LNCaP clone FGC (cell line): Measurements from ENCODE around the gene CDC42EP1.
"Not testable (repeated sequence)": the region's sequence is repeated elsewhere in the genome, so short reads cannot be mapped to it uniquely, and the experiment has no call there.

Experiments used
- DNase-seq: peaks from one replicate; pipeline ENCODE4 v3.0.0-alpha.2; 2011; ENCODE audit warnings: low read depth
- H3K4me3 ChIP-seq: 2 replicates; pipeline ENCODE4 v1.5.1; 2011; ENCODE audit warnings: mild to moderate bottlenecking, low read depth, low read length, control low read depth
- TF ChIP-seq, protein P1 (sequence below): IDR thresholded peaks from 2 replicates; pipeline ENCODE4 v1.5.1; 2012; ENCODE audit warnings: mild to moderate bottlenecking; ENCODE audit not compliant: control insufficient read depth, insufficient read depth; ENCODE audit errors: extremely low read depth

Gene CDC42EP1

DNA sequence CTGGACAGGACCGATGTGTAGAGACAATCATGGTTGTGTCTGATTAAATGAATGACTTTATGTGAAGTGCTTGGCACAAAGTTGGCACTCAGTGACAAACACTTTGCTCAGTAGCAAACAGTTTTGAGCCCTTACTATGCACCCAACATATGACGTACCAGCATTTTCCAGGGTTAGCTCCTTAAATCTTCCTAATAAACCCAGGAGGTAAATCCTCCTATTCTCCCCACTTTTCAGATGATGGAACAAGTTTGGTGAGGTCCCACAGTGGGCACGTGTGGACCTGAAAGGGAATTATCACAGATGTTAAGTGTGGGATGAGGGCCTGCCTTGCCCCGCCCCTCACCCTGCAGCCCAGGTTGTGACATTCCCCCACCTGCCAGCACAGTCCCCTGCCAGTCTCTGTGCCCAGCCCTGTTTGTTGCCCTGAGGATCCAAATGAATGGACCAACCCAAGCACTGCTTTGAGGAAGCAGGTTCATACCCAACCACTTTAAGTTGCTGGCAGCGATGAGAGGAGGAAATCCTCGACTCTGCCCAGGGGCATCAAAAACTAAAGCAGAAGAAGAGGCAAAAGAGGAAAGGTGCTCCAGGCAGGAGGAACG, 34.4 kb upstream of the CDC42EP1 start:
- TF ChIP-seq, protein P1, sequence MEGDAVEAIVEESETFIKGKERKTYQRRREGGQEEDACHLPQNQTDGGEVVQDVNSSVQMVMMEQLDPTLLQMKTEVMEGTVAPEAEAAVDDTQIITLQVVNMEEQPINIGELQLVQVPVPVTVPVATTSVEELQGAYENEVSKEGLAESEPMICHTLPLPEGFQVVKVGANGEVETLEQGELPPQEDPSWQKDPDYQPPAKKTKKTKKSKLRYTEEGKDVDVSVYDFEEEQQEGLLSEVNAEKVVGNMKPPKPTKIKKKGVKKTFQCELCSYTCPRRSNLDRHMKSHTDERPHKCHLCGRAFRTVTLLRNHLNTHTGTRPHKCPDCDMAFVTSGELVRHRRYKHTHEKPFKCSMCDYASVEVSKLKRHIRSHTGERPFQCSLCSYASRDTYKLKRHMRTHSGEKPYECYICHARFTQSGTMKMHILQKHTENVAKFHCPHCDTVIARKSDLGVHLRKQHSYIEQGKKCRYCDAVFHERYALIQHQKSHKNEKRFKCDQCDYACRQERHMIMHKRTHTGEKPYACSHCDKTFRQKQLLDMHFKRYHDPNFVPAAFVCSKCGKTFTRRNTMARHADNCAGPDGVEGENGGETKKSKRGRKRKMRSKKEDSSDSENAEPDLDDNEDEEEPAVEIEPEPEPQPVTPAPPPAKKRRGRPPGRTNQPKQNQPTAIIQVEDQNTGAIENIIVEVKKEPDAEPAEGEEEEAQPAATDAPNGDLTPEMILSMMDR = no peak
- H3K4me3 ChIP-seq = no peak overlapping the region
- DNase-seq = no peak

DNA sequence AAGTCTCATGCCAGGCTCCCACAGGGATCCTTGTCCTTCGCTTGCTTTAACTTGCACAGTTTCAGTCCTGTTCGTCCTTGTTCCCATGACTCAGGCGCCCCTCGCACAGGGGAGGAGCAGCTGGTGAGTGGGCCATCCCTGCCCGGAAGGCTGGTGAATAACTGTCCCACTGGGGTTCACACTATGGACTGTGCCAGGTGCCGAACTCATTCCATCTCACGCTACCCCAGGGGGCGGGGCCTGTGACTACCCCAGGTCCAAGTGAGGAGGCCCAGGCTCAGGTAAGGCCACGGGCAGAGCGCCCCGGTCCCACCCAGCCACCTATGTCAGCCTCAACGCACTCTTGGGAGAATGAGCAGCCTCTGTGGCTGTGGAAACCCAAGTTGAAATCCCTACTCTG, 33.9 kb upstream of the CDC42EP1 start:
- H3K4me3 ChIP-seq = no peak overlapping the region

DNA sequence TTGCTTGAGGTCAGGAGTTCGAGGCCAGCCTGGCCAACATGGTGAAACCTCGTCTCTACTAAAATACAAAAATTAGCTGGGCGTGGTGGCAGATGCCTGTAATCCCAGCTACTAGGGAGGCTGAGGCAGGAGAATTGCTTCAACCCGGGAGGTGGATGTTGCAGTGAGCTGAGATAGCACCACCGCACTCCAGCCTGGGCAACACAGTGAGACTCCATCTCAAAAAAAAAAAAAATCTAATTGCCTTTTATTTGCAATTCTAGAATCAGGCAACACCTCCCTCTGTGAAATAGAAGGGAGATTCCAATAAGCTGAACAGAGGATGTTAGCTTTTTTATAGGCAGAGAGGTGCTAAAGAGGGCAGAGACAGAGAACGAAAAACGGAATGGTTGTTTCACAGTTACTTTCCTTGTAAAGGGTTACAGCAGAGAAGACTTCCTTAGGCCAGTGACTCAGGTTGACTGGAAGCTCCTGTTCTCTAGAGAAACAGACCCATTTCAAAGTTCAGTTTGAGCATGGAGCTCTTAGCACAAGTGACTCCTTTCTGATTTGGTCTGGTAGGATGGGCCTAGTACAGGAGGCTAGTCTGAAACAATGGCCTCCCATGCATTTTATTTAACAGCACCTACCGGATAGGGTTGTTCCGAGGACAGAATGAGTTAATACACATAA, 33.1 kb upstream of the CDC42EP1 start:
- not testable (repeated sequence) for DNase-seq, H3K4me3 ChIP-seq

More for the DNA sequence above, 33.9 kb upstream of the CDC42EP1 start:
- no peak for DNase-seq
- TF ChIP-seq, protein P1 = no peak

DNA sequence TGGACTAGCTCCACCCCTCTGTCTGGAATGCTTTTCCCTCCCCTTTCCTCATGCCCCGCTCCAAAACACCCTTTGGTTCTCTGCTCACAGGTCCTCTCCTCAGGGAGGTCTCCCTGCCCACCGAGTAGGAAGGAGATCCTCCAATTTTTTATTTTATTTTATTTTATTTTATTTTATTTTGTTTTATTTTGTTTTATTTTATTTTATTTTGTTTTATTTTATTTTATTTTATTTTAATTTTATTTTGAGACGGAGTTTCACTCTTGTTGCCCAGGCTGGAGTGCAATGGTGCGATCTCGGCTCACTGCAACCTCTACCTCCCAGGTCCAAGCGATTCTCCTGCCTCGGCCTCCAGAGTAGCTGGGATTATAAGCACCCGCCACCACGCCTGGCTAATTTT, 32.3 kb upstream of the CDC42EP1 start:
- not testable (repeated sequence) for DNase-seq, H3K4me3 ChIP-seq

DNA sequence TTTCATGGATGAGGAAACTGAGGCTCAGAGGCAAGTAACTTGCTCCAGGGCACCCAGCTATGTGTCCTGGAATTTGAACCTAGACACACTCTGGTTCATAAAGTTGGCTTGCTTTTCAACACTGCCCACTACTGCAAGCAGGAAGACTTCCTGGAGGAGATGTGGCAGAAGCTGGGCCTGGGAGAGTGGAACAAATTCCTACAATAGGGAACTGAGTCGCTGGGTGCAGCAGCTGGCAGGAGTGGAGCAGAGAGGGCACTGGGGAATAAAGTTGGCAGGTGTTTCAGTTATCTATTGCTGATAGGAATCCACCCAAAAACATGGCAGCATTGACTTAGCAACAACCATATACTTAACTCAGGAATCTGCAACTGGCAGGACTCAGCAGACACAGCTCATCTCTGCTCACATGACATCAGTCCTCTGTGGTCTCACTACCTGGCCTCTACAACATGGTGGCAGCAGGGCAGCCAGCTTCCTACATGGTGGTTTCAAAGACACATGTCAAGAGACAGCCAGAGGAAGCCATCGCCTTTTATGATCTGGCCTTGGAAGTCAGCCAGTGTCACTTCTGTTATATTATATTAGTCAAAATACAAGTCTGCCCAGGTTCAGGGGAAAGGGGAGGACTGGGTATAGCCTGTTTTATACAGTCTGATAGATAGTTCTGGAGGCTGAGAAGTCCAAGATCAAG, 30.5 kb upstream of the CDC42EP1 start:
- TF ChIP-seq, protein P1 = no peak
- DNase-seq = peak; percentile 73
- H3K4me3 ChIP-seq = no peak overlapping the region

DNA sequence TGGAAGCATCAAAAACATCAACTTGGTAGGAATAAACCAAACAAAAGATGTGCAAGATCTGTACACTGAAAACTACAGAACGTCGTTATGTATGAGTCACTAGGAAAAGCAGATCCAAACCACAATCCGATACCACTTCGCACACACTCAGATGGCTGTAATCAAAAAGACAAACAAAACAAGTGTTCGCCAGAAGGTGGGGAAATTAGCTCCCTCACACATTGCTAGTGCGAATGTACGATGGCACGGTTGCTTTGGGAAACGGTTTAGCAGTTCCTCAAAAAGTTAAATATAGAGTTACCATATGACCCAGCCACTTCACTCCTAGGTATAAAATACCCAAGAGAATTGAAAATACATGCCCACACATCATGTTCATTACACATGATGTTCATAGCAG, 26.3 kb upstream of the CDC42EP1 start:
- TF ChIP-seq, protein P1 = no peak
- DNase-seq = no peak
- no peak overlapping the region for H3K4me3 ChIP-seq

DNA sequence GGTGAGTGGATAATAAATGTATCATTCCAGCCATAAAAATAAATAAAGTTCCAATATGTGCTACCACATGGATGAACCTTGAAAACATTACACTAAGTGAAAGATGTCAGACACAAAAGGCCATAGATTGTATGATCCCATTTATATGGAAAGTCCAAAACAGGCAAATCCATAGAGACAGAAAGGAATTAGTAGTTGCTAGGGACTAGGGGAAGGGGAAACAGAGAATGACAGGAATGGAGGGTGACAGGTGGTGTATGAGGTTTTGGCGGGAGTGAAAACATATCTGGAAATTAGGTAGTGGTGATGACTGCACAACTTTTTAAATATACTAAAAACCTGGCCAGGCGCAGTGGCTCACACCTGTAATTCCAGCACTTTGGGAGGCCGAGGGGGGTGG, 25.8 kb upstream of the CDC42EP1 start:
- H3K4me3 ChIP-seq = no peak overlapping the region
- DNase-seq = no peak
- TF ChIP-seq, protein P1 = no peak

DNA sequence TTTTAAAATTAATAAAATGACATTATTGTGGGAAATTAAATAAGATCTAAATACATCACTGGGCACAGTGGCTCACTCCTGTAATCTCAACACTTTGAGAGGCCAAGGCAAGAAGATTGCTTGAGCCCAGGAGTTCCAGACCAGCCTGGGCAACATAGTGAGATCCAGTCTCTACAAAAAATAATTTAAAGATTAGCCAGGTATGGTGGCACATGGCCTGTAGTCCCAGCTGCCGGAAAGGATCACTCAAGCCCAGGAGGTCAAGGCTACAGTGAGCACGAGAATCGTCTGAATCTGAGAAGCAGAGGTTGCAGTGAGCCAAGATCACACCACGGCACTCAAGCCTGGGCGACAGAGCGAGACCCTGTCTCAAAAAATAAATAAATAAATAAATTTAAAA, 25.1 kb upstream of the CDC42EP1 start:
- TF ChIP-seq, protein P1 = no peak
- no peak for DNase-seq
- H3K4me3 ChIP-seq = no peak overlapping the region
